ENCODE results near the gene NEK6. TPM values are rescaled to one million over a fixed set of nuclear protein-coding genes. Genes with fewer than 3 reads are reported as not detected.

NEK6 gene
- polyA plus RNA-seq, 6 donors from 2014 or later, result 4.5 to 15.2 (median 8.0) TPM

DNA sequence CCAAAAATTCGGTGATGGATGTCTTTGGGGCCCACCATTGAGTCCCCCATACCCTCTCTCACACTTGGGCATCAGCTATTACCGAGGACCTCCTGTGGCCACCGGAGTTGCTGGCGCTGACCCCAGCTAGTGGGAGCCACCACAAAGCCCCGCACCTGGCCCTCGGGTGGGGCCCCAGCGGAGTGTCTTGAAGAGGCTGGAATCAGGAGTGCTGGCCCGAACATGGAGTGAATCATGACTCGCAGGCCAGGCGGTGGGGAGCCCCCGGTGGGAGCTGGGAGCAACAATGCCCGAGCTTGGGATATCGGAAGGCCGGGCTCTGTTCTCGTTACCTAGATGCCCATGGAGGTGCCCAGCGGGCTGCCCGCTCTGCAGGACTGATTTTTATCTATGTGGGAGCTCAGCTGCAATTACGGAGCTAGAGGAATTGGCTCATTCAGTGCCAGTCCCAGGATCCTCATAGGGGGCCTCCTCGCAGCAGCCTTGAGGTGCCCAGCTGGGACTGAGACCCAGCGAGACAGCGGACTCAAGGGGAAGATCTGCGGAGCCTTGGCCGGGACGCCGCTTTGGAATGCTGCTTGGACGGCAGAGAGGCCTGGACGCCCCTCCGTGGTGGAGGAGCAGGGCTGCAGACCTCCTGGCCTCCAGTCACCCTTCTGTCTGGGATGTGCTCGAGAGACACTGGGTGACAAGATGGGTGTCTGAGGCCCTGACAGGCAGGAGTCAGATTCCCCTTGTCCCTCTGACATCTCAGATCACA is 86.7 kb downstream of the NEK6 start:
- Mint-ChIP-seq H3K27ac (peak overlapping the region in 3 of 6 donors; percentile 14 to 60 (median 18)), H3K9me3 (no peaks in the 10 kb centered on the region), H3K4me1 (no peaks in the 10 kb centered on the region), H3K4me3 (no peak overlapping the region), H3K27me3 (no peaks in the 10 kb centered on the region), H3K36me3 (no peaks in the 10 kb centered on the region)
- DNase-seq (no peak), ATAC-seq (ENCODE audit: low read depth in 2 of 2) (no peak)

DNA sequence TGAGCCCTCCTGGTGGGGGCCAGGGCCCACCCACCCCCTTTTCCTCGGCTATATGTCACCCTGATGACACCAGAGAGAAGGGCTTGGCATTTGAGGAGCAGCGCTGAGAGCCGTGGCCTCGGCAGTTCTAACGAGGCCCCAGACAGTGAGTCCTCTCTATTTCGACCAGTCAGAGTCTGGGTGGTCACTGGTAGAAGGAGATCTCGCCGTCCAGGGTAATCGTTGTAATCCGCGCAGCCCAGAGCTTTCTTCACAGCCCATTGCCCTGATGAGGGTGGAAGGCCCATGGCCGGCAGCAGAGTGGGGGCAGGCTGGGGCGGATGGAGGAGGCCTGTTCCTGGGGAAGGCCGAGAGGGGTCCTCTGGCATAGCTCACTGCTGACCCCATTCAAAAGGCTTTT is 87.3 kb downstream of the NEK6 start:
- H3K4me1 Mint-ChIP-seq, result no peaks in the 10 kb centered on the region
- H3K36me3 Mint-ChIP-seq, result no peaks in the 10 kb centered on the region
- no peak for ATAC-seq (ENCODE audit: low read depth in 2 of 2)

DNA sequence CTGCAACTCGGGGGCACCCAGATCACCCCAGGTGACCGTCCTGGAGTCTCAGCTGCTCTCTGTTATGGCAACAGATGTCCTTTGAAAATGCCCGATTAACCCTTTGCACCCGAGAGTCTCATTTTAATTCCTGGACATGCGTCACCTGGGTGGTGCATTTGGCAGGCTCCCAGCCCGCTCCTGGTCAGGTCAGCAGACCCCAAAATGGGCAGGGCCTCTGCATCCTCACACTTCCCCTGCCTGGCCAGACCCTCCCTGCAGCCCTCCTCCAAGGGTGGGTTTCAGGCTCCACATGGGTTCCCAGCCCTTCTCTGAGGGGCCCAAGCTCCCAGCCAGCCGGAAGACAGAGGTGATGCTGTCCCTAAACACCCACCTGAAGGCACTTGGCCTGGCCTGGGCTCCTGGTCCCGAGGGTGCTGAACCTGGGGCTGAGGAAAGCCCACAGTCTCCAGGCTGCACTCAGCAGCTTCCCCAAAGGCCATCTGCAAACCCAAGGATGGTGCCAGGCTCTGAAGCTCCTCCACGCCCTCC is 88.1 kb downstream of the NEK6 start:
- H3K27ac Mint-ChIP-seq, result peak overlapping the region in 1 of 6 donors; percentile 47
- H3K4me3 Mint-ChIP-seq, result peak overlapping the region in 1 of 8 donors; percentile 47
- DNase-seq (no peak), ATAC-seq (ENCODE audit: low read depth in 2 of 2) (no peak)
- H3K27me3 Mint-ChIP-seq, result no peaks in the 10 kb centered on the region
- no peaks in the 10 kb centered on the region for H3K9me3 Mint-ChIP-seq
- no peaks in the 10 kb centered on the region for H3K4me1 Mint-ChIP-seq
- peaks cover 0 to 2% of the 10 kb centered on the region in 2 donors for H3K36me3 Mint-ChIP-seq

More for the DNA sequence above, 87.3 kb downstream of the NEK6 start:
- peak overlapping the region in 1 of 6 donors; percentile 18 for H3K27ac Mint-ChIP-seq
- no peaks in the 10 kb centered on the region for H3K27me3 Mint-ChIP-seq
- no peak overlapping the region for H3K4me3 Mint-ChIP-seq
- H3K9me3 Mint-ChIP-seq, result no peaks in the 10 kb centered on the region
- no peak for DNase-seq

DNA sequence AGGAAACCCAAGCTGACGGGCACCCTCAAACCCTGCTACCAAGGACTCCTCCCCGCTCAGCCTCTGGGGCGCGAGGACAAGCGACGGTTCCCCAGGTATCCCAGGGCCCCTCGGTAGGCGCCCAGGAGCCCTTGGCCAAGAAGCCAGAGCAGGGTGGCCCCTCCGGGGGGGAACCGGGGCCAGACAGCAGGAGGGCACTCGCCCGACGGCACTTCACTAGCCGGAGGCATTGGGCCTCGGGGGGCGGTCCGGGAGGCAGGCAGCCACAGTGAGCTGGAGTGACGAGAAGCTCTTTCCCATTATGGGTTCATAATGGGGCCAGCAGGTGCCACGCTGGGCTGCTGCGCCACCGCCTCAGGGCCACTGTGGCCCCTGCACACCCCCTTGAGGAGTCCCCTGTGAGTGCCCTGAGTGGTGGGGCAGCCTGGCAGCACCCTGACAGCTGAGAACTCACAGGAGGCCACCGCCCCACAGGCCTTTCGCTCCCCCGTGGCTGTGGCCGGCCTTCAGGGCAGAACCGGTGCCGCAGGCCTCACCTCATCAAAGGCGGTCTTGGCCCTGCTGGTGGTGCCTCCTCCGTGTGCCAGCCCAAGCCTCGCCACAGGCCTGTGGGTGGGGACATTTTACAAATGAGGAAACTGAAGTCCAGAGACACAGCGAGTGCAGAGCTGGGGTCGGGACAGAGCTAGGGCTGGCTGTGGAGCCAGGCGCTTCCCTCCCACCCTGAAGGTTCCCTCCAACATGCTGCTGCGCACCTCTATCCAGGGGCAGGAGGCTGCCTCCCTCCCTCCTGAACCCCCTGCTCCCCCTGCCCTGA is 88.8 kb downstream of the NEK6 start:
- DNase-seq, result no peak
- H3K9me3 Mint-ChIP-seq, result no peaks in the 10 kb centered on the region
- no peaks in the 10 kb centered on the region for H3K27me3 Mint-ChIP-seq
- no peaks in the 10 kb centered on the region for H3K4me1 Mint-ChIP-seq
- no peak for ATAC-seq (ENCODE audit: low read depth in 2 of 2)
- no peak overlapping the region for H3K4me3 Mint-ChIP-seq
- peak overlapping the region in 1 of 6 donors; percentile 24 for H3K27ac Mint-ChIP-seq
- peaks cover 0 to 9% of the 10 kb centered on the region in 2 donors for H3K36me3 Mint-ChIP-seq

DNA sequence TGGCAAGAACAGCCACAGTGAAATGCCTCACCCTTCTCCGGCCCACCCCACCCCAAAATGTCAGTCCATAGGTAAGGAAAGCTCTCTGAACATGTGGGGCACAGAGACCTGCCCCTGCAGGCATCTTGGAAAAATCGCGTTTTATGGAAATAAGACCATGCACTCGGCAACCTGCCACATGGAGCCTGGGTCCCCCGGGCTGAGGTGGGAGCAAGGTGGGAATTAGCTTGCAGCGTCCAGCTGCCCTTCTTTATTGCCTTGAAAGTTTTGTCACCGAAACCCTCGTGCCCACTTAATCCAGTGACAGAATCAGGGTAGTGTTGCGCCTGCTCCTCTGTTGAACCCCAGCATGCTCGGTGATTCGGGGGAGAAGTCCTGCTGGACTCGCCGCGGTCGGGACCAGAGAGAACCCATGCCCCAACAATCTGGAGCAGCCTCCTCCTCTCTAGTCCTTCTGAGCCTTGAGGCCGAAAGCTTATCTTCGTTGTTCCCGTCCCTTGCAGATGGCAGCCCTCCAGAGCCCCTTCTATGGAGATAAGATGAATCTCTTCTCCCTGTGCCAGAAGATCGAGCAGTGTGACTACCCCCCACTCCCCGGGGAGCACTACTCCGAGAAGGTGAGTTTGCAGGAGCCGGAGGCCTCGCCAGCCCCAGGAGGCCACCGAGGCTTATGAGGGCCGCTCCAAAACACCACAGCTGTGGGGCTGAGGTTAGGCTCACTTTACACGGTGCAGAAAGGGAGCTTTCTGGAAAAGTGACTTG is 89.6 kb downstream of the NEK6 start:
- ATAC-seq (ENCODE audit: low read depth in 2 of 2) (no peak), DNase-seq (no peak)
- H3K4me3 Mint-ChIP-seq, result no peak overlapping the region
- H3K27ac Mint-ChIP-seq, result peak overlapping the region in 2 of 6 donors; percentile 65 to 93
- peaks cover 0 to 11% of the 10 kb centered on the region in 2 donors for H3K36me3 Mint-ChIP-seq
- no peaks in the 10 kb centered on the region for H3K9me3 Mint-ChIP-seq
- H3K4me1 Mint-ChIP-seq, result no peaks in the 10 kb centered on the region
- no peaks in the 10 kb centered on the region for H3K27me3 Mint-ChIP-seq

DNA sequence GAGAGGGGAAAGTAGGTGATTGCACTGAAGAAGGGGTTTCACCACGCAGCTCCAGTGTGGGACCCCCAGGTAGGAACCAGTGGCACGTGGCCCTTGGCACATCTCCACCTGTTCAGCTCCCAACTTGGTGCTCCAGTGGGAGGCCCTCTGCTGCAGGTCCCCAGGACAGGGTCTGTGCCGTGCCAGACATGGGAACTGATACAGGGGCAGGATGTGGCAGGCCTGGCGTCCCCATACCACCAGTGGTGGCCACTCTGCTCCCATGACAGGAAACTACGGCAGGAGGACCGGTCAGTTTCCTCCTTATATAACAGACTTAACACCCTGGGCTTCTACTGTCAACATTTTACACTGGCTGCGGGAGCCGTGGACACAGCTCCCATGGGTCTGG is 90.2 kb downstream of the NEK6 start:
- Mint-ChIP-seq H3K27ac (peak overlapping the region in 2 of 6 donors; percentile 63 to 79), H3K9me3 (no peaks in the 10 kb centered on the region), H3K4me3 (no peak overlapping the region), H3K4me1 (no peaks in the 10 kb centered on the region), H3K36me3 (peaks cover 0 to 11% of the 10 kb centered on the region in 2 donors), H3K27me3 (no peaks in the 10 kb centered on the region)
- ATAC-seq (ENCODE audit: low read depth in 2 of 2) (no peak), DNase-seq (no peak)

DNA sequence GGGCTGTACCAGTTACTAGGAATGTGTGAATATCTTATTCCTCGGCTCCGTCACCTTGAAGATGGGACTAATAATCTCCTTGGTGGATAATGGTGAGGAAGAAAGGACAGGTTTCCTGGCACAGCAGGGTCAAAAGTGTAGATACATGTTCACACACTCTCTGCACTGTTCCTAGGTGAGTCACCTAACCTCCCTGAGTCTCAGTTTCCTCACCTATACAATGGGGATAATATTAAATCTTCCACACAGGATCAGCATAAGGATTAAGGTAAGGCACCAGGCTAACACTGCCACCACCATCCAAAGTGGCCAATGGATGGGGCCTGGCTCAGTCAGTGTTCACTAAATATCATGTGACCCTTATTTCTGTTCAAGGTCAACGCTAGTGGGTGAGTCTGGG is 90.6 kb downstream of the NEK6 start:
- Mint-ChIP-seq H3K36me3 (peaks cover 3 to 14% of the 10 kb centered on the region in 2 donors), H3K27me3 (no peaks in the 10 kb centered on the region), H3K4me1 (no peaks in the 10 kb centered on the region), H3K27ac (peak overlapping the region in 2 of 6 donors; percentile 63 to 79), H3K4me3 (no peak overlapping the region), H3K9me3 (no peaks in the 10 kb centered on the region)
- no peak for ATAC-seq (ENCODE audit: low read depth in 2 of 2)
- DNase-seq, result no peak

DNA sequence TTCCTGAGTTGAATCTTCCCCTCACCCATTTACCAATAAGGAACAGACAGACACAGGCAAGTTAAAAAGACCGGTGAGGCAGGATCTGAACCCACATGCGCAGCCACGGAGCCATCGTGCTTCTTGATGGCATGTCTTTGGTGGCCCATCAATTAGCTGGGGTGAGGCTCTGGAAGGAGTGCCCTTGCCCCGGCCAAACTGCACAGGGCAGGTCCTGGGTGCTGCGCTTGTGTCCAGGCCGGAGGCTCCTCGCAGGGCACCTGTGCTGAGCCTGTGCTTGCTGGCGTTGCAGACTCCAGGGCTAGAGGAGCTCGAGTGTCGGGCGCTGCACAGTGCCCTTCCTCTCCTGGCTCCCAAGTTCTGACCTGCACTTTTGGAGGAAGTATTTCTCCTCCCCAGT is 91.1 kb downstream of the NEK6 start:
- peaks cover 7 to 16% of the 10 kb centered on the region in 2 donors for H3K36me3 Mint-ChIP-seq
- no peaks in the 10 kb centered on the region for H3K9me3 Mint-ChIP-seq
- DNase-seq (no peak), ATAC-seq (ENCODE audit: low read depth in 2 of 2) (no peak)
- no peak overlapping the region for H3K27ac Mint-ChIP-seq
- no peaks in the 10 kb centered on the region for H3K4me1 Mint-ChIP-seq
- no peak overlapping the region for H3K4me3 Mint-ChIP-seq
- no peaks in the 10 kb centered on the region for H3K27me3 Mint-ChIP-seq

DNA sequence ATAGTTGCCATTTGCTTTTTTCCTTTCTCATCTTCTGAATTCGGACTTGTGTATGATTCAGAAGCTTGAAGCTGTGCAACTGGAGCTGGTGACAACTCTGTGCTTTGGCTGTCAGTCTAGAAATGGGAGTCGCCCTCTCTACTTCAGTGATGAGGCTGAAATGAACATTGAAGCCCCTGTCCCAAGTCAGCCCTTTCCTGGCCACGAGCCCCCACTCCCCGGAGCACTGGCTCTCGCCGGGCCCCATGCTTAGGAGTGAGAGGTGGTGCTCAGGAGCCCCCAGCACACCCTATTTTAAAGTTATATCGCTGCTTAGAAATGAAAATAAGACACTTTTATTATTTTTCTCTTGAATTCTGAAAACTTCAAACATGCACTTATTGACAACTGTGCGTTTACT is 91.5 kb downstream of the NEK6 start:
- Mint-ChIP-seq H3K27ac (no peak overlapping the region), H3K36me3 (peaks cover 8 to 16% of the 10 kb centered on the region in 2 donors), H3K4me1 (no peaks in the 10 kb centered on the region)

DNA sequence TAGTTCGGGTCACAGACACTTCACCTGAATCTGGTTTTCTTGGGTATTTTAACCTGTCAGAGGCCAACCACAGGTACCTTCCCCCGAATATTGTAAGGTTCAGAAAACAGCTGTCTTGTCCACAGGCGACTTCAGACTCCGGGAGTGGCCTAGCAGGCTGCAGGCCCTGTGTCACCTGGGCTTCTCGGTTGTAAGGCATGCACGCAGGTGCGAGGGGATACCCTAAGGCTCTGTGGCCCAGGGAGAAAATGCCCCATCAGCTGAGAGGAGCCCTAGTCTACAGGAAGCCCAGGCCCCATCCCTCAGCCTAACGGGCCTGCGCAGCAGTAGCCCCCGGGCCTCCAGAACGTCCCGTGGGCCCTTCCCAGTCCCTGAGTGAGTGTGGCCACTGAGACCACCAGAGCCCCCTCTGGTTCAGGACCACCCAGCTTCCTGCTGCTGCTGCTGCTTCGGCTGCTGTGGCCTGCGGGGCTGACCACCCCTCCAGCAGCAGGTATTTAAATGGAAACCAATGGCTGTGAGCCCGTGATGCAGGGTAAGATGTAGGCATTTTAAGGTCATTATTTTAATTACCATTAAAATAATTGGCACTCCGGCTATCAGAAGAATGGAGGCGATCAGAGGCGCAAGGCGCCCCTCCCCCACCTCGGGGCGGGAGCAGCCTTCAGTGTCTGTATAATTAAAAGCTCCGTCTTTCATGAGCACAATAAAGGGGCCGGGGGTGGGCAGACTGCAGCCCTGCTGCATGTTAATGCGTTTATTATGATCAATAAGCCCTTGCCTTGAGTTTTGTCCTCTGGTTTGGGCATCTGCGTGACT is 92.1 kb downstream of the NEK6 start:
- no peaks in the 10 kb centered on the region for H3K4me1 Mint-ChIP-seq
- peaks cover 8 to 16% of the 10 kb centered on the region in 2 donors for H3K36me3 Mint-ChIP-seq
- ATAC-seq (ENCODE audit: low read depth in 2 of 2), result no peak
- no peaks in the 10 kb centered on the region for H3K27me3 Mint-ChIP-seq
- peak overlapping the region in 1 of 6 donors; percentile 47 for H3K27ac Mint-ChIP-seq
- no peak overlapping the region for H3K4me3 Mint-ChIP-seq
- no peaks in the 10 kb centered on the region for H3K9me3 Mint-ChIP-seq
- DNase-seq, result no peak

More for the DNA sequence above, 91.5 kb downstream of the NEK6 start:
- no peaks in the 10 kb centered on the region for H3K27me3 Mint-ChIP-seq
- ATAC-seq (ENCODE audit: low read depth in 2 of 2) (no peak), DNase-seq (no peak)
- no peaks in the 10 kb centered on the region for H3K9me3 Mint-ChIP-seq
- no peak overlapping the region for H3K4me3 Mint-ChIP-seq

DNA sequence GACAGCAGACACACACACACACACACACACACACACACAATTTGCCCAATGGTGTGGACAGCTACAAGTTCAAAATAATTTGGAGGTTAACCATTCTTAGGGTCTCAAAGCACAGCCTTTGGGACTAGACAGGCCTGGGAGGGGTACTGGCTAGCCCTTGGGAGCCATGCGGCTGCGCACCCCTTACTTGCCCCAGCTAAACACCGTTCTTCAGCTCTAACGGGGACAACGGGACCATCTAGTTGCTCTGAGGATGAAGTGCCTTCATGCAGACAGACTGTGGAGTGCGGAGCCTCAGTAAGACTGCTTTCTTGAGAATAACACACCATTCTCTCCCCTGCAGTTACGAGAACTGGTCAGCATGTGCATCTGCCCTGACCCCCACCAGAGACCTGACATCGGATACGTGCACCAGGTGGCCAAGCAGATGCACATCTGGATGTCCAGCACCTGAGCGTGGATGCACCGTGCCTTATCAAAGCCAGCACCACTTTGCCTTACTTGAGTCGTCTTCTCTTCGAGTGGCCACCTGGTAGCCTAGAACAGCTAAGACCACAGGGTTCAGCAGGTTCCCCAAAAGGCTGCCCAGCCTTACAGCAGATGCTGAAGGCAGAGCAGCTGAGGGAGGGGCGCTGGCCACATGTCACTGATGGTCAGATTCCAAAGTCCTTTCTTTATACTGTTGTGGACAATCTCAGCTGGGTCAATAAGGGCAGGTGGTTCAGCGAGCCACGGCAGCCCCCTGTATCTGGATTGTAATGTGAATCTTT is 92.9 kb downstream of the NEK6 start:
- H3K36me3 Mint-ChIP-seq, result peaks cover 8 to 16% of the 10 kb centered on the region in 2 donors
- H3K4me3 Mint-ChIP-seq, result no peak overlapping the region
- ATAC-seq (ENCODE audit: low read depth in 2 of 2) (no peak), DNase-seq (no peak)
- H3K27ac Mint-ChIP-seq, result peak overlapping the region in 3 of 6 donors; percentile 38 to 51 (median 50)
- no peaks in the 10 kb centered on the region for H3K27me3 Mint-ChIP-seq
- H3K9me3 Mint-ChIP-seq, result no peaks in the 10 kb centered on the region
- no peaks in the 10 kb centered on the region for H3K4me1 Mint-ChIP-seq
